Thyroid gland (tissue), 4 donors: ENCODE results near the gene ADCYAP1R1. TPM values are rescaled to one million over a fixed set of nuclear protein-coding genes. Genes with fewer than 3 reads are reported as not detected.

Experiments
- DNase-seq, 2 donors: peaks; one replicate each; pipeline ENCODE4 v3.0.0-alpha.2; 2019
- H3K27ac ChIP-seq, 3 donors: fragments of 200-600 bp; sonication (generic); 1 replicate in 2 of 3; 2 replicates in 1 of 3; pipeline ENCODE4 v1.5.1; 2016 to 2019; ENCODE audit warnings: mild to moderate bottlenecking in 1 of 3, moderate library complexity in 1 of 3
- H3K27me3 ChIP-seq: fragments of 200-600 bp; sonication (generic); one replicate; pipeline ENCODE4 v1.5.1; 2019
- H3K36me3 ChIP-seq, 2 donors: fragments of 200-600 bp; sonication (generic); one replicate each; pipeline ENCODE4 v1.5.1; 2016 to 2019
- H3K4me1 ChIP-seq, 2 donors: fragments of 200-600 bp; sonication (generic); one replicate each; pipeline ENCODE4 v1.5.1; 2017 to 2019
- H3K4me3 ChIP-seq, 3 donors: fragments of 200-600 bp; sonication (generic); replicated peaks in 1 of 3; 1 replicate in 2 of 3; 2 replicates in 1 of 3; pipeline ENCODE4 v1.5.1; 2016; ENCODE audit warnings: mild to moderate bottlenecking in 1 of 3
- H3K9me3 ChIP-seq: fragments of 200-600 bp; sonication (generic); one replicate; pipeline ENCODE4 v1.5.1; 2017
- POLR2A ChIP-seq, 2 donors: fragments of 450-650 bp; IDR thresholded peaks; one replicate each; pipeline ENCODE4 v1.6.1; 2017; ENCODE audit warnings: antibody characterized with exemption in 2 of 2, mild to moderate bottlenecking in 2 of 2, moderate library complexity in 1 of 2
- WGBS, 2 donors: methylation state at CpG; one replicate each; pipeline ENCODE4 v1.1.5; 2017; 5-methylcytosine and 5-hydroxymethylcytosine counted together
- intact Hi-C: fragments of 100-400 bp; cut with DNase I; formaldehyde crosslinking; loops from one replicate; pipeline ENCODE4 v1.15.1; 2023
- total RNA-seq, 4 donors: library from RNA; depleted of rRNA; stranded (reverse); fragments of >200 nt; gene quantifications; one replicate each; pipeline ENCODE4 v1.2.3, GENCODE V29; 2016
- TF ChIP-seq, protein P1 (sequence below), 6 experiments: fragments of 200-600 bp in 3 of 6; fragments of 450-650 bp in 3 of 6; sonication (generic) in 3 of 6; IDR thresholded peaks; one replicate each; pipeline ENCODE4 v1.5.1; 2016 to 2019; ENCODE audit warnings: antibody characterized with exemption in 6 of 6, mild to moderate bottlenecking in 2 of 6, inconsistent platforms in 1 of 6, moderate library complexity in 1 of 6

Gene ADCYAP1R1
- total RNA-seq, 4 donors from 2014 or later = 0.27 to 4.6 (median 2.5) TPM

DNA sequence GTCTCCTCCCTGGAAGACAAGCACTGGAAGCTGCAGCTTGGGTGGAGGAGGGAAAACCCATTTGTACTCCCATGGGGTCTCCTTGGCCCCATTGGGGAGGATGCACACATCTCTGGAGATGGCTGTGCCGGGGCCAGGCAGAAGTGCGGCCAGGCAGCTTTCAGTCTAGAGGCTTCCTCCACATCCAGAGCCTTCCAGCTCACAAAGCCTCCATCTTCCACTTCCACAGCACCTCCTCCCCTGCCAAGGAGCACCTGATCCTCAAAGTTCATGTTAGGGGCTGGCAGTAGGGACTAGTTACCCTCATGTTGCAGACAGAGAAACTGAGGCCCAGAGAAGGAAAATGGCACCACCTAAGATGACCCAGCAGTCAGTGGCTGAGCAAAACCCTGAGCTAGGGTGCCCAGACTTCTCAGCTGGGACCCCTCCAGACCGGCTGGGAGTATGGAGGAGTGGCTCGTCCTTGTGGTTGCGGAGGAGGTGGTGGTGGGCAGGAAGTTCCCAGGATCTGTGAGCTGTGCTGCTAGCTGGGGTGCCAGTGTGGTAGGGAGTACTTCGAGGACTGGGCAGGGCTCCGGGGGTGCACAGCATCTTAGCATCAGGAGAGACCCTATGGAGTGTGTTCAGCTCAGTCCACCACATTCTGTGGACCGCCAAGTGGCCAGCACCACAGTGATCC is 44.2 kb downstream of the ADCYAP1R1 start:
- no peak overlapping the region for H3K4me3 ChIP-seq
- no peaks in the 10 kb centered on the region for H3K36me3 ChIP-seq
- TF ChIP-seq, protein P1, sequence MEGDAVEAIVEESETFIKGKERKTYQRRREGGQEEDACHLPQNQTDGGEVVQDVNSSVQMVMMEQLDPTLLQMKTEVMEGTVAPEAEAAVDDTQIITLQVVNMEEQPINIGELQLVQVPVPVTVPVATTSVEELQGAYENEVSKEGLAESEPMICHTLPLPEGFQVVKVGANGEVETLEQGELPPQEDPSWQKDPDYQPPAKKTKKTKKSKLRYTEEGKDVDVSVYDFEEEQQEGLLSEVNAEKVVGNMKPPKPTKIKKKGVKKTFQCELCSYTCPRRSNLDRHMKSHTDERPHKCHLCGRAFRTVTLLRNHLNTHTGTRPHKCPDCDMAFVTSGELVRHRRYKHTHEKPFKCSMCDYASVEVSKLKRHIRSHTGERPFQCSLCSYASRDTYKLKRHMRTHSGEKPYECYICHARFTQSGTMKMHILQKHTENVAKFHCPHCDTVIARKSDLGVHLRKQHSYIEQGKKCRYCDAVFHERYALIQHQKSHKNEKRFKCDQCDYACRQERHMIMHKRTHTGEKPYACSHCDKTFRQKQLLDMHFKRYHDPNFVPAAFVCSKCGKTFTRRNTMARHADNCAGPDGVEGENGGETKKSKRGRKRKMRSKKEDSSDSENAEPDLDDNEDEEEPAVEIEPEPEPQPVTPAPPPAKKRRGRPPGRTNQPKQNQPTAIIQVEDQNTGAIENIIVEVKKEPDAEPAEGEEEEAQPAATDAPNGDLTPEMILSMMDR (IDR thresholded peaks at IDR 0.05) = no peak
- no peak overlapping the region for H3K27ac ChIP-seq
- no peaks in the 10 kb centered on the region for H3K27me3 ChIP-seq
- intact Hi-C loops = no loop called here
- H3K9me3 ChIP-seq = no peaks in the 10 kb centered on the region
- no peak for DNase-seq
- no peaks in the 10 kb centered on the region for H3K4me1 ChIP-seq
- 62 to 77% methylated on average over 6 of the region's 8 CpGs for WGBS, 2 donors

DNA sequence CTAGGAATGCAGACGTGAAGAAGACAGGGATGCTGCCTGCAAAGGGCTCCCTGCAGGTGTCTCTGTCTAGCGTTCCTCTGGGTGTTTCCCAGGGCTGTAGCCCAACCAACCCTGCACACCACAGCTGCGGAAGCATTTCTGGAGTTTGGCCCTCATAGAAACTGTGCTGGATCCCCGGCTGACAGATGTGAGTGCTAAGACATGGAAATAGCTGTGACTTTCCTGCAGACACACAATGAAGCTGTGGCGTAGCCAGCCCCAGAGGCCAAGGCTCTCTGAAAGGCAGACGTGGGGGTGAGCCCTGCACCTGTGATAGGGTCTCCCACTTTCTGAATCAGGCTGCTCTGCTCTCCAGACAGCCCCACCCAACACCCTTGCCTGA is 44.8 kb downstream of the ADCYAP1R1 start:
- no peak overlapping the region for H3K27ac ChIP-seq
- 58 to 62% methylated on average over 5 to 6 of the region's 6 CpGs for WGBS, 2 donors

DNA sequence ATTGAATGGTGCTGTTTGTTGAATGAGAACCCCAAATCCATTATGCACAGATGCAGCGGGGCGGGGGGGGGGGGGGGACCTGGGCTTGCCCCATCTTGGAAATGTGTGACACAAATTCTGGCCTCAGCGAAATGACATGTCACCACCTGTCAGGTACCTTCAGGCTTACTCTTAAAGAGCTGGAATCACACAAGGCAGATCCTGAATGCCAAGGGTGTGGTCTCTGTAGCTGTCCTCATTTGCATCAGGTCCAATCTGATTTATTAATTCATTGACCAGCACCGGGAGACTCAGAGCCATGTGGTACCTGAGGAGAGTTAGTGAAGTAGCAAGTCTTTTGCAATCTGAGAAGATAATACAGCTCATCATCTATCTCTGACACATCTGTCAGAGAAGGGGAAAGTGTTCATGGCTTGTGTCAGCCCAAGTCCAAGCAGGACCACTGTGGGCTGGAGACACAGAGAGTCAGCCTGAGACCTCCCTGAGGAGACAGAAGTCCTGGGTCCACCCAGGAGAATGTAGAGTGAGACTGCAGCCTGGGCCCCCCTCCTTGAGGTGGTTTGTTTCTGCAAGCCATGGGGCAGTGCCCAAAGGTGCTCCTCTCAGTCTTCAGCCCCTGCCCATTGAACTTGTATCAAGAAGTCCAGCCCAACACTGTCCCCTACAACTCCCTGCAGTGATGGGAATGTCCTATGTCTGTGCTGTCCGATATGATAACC is 46.7 kb downstream of the ADCYAP1R1 start:
- Histone ChIP-seq H3K4me3 (no peak overlapping the region), H3K9me3 (no peaks in the 10 kb centered on the region), H3K36me3 (no peaks in the 10 kb centered on the region), H3K27me3 (no peaks in the 10 kb centered on the region), H3K4me1 (no peaks in the 10 kb centered on the region), H3K27ac (no peak overlapping the region)
- intact Hi-C loops = no loop called here
- DNase-seq = no peak
- TF ChIP-seq, protein P1 (IDR thresholded peaks at IDR 0.05) = no peak
- no peak for TF ChIP-seq POLR2A (IDR thresholded peaks at IDR 0.05)
- WGBS, 2 donors = 86 to 94% methylated on average over 5 of the region's 5 CpGs

More for the DNA sequence above, 44.8 kb downstream of the ADCYAP1R1 start:
- Histone ChIP-seq H3K27me3 (no peaks in the 10 kb centered on the region), H3K36me3 (no peaks in the 10 kb centered on the region), H3K4me3 (no peak overlapping the region), H3K4me1 (no peaks in the 10 kb centered on the region), H3K9me3 (no peaks in the 10 kb centered on the region)
- DNase-seq = no peak
- intact Hi-C loops = no loop called here
- TF ChIP-seq POLR2A (IDR thresholded peaks at IDR 0.05) = no peak
- TF ChIP-seq, protein P1 (IDR thresholded peaks at IDR 0.05) = no peak

DNA sequence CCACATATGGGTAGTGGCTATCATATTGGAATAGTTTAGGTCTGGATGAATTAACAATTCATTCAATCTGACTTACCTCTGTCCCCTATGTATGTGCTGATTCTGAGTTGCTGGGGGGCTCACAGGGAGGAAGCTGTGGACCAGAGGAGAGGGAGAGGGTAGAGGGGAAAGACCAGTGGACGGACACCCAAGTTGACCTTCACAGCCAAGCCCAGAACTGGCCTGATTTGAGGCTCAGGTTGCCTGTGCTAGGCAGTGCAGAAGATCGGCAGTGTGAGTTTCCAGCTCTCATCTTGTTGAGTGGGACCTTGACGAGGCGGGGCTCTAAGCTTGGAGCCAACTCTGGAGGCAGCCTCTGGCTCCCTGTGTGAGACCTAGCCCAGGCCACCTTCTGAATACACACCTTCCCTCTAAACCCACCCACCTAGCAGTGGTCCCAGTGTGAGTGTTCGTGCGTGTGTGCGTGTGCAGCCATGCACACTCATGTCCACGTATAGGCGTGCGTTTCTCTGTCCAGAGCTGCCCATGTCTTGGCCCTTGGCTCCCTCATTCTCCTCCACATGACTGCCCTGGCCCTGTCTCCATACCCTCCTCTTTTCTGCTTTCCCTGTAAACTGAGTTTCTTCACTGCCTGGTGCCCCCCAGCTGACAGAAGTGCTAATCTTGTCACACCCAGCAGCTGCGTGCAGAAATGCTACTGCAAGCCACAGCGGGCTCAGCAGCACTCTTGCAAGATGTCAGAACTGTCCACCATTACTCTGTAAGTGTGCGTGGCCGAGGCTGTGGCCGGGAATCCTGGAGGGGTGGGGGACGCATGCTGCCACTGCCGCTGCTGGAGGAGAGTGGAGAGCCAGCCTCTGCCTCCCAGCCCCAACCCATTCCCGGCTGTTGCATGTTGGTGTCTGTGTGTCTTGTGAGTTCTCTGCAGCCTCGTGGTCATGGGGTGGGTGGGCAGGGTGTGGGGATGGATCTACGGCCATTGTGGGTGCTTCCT is 47.6 kb downstream of the ADCYAP1R1 start:
- intact Hi-C loops = no loop called here
- Histone ChIP-seq H3K27me3 (no peaks in the 10 kb centered on the region), H3K4me3 (no peak overlapping the region), H3K9me3 (no peaks in the 10 kb centered on the region), H3K36me3 (no peaks in the 10 kb centered on the region), H3K27ac (no peak overlapping the region), H3K4me1 (no peaks in the 10 kb centered on the region)
- TF ChIP-seq POLR2A (IDR thresholded peaks at IDR 0.05) = no peak
- TF ChIP-seq, protein P1 (IDR thresholded peaks at IDR 0.05) = no peak
- WGBS, 2 donors = 75 to 79% methylated on average over 18 to 20 of the region's 20 CpGs
- DNase-seq = no peak
